Prostate gland (tissue), 2 donors: ENCODE results near the gene ROBO1. TPM values are rescaled to one million over a fixed set of nuclear protein-coding genes. Genes with fewer than 3 reads are reported as not detected.

Source experiments
- DNase-seq: peaks from one replicate; pipeline ENCODE4 v3.0.0-alpha.2; 2019; ENCODE audit warnings: low spot score
- H3K27ac ChIP-seq, 2 donors: fragments of 200-600 bp; sonication (generic); 2 replicates each; pipeline ENCODE4 v1.5.1; 2017 to 2019
- H3K27me3 ChIP-seq: fragments of 200-600 bp; sonication (generic); replicated peaks from 2 replicates; pipeline ENCODE4 v1.5.1; 2019; ENCODE audit not compliant: insufficient read depth
- H3K36me3 ChIP-seq, 2 donors: fragments of 200-600 bp; sonication (generic); 1 replicate in 1 of 2; 2 replicates in 1 of 2; pipeline versions ENCODE4 v1.5.1 to v1.8.1; 2017 to 2019
- H3K4me1 ChIP-seq: fragments of 200-600 bp; sonication (generic); replicated peaks from 2 replicates; pipeline ENCODE4 v1.5.1; 2019
- H3K4me3 ChIP-seq, 2 donors: fragments of 200-600 bp; sonication (generic); 2 replicates each; pipeline ENCODE4 v1.5.1; 2017 to 2019
- H3K9me3 ChIP-seq: fragments of 200-600 bp; sonication (generic); 2 replicates; pipeline ENCODE4 v1.5.1; 2017
- POLR2A ChIP-seq: fragments of 450-650 bp; IDR thresholded peaks from one replicate; pipeline ENCODE4 v1.6.1; 2016; ENCODE audit warnings: antibody characterized with exemption, mild to moderate bottlenecking
- POLR2AphosphoS5 ChIP-seq: sonication (generic); formaldehyde crosslinking; IDR thresholded peaks from one replicate; pipeline ENCODE4 v1.6.1; 2017; ENCODE audit warnings: antibody characterized with exemption
- WGBS: methylation state at CpG from one replicate; pipeline ENCODE4 v1.1.5; 2018; 5-methylcytosine and 5-hydroxymethylcytosine counted together
- intact Hi-C: fragments of 100-400 bp; cut with DNase I; formaldehyde crosslinking; loops from one replicate; pipeline ENCODE4 v1.14.2; 2022
- microRNA-seq: library from miRNA; unstranded; fragments of <30 nt; microRNA quantifications from one replicate; pipeline ENCODE4, GENCODE V29; 2016
- small RNA-seq, 2 donors: library from RNA; depleted of rRNA; stranded (forward); fragments of <200 nt; gene quantifications; one replicate each; pipeline ENCODE3, GENCODE V24; 2016
- total RNA-seq, 2 donors: library from RNA; depleted of rRNA; stranded (reverse); fragments of >200 nt; gene quantifications; one replicate each; pipeline ENCODE4 v1.1.0, GENCODE V29; 2016
- TF ChIP-seq, protein P1 (sequence below), 4 experiments: fragments of 200-600 bp in 2 of 4; fragments of 450-650 bp in 2 of 4; sonication (generic) in 2 of 4; IDR thresholded peaks; 1 replicate in 3 of 4; 2 replicates in 1 of 4; pipeline ENCODE4 v1.5.1; 2016 to 2019; ENCODE audit warnings: antibody characterized with exemption in 4 of 4, mild to moderate bottlenecking in 2 of 4, moderate library complexity in 2 of 4

Gene ROBO1
- total RNA-seq, 2 donors from 2014 or later: 37.6 to 50.8 TPM

DNA sequence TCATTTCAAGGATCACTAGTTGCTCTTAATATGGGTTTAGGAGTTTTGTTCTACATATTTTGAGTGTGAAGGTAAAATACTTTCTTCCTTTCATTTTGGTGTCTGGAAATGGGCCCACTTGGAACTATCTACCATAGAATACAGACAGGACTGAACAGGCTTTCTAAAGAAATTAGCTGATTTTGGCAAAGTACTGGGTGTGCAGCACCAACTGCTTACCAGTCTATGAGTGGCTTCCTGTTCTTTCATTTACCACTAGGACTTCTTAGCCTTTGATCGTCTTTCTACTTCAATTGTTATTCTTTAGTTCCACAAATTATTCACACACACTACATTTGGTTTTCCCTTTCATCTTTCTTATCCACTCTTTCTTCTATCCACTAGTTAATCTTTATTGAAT lies 1196.3 kb downstream of the ROBO1 start:
- H3K27me3 ChIP-seq: no peaks in the 10 kb centered on the region
- no peaks in the 10 kb centered on the region for H3K4me1 ChIP-seq
- no peak overlapping the region for H3K27ac ChIP-seq
- no peak for TF ChIP-seq POLR2AphosphoS5
- TF ChIP-seq, protein P1, sequence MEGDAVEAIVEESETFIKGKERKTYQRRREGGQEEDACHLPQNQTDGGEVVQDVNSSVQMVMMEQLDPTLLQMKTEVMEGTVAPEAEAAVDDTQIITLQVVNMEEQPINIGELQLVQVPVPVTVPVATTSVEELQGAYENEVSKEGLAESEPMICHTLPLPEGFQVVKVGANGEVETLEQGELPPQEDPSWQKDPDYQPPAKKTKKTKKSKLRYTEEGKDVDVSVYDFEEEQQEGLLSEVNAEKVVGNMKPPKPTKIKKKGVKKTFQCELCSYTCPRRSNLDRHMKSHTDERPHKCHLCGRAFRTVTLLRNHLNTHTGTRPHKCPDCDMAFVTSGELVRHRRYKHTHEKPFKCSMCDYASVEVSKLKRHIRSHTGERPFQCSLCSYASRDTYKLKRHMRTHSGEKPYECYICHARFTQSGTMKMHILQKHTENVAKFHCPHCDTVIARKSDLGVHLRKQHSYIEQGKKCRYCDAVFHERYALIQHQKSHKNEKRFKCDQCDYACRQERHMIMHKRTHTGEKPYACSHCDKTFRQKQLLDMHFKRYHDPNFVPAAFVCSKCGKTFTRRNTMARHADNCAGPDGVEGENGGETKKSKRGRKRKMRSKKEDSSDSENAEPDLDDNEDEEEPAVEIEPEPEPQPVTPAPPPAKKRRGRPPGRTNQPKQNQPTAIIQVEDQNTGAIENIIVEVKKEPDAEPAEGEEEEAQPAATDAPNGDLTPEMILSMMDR (IDR thresholded peaks at IDR 0.05): peak in 1 of 4 experiments; percentile 7
- no peaks in the 10 kb centered on the region for H3K36me3 ChIP-seq
- no peak overlapping the region for H3K4me3 ChIP-seq
- H3K9me3 ChIP-seq: no peaks in the 10 kb centered on the region
- intact Hi-C loops: no loop called here
- DNase-seq: no peak
- 48% methylated on average over 1 of the region's 1 CpG for WGBS

DNA sequence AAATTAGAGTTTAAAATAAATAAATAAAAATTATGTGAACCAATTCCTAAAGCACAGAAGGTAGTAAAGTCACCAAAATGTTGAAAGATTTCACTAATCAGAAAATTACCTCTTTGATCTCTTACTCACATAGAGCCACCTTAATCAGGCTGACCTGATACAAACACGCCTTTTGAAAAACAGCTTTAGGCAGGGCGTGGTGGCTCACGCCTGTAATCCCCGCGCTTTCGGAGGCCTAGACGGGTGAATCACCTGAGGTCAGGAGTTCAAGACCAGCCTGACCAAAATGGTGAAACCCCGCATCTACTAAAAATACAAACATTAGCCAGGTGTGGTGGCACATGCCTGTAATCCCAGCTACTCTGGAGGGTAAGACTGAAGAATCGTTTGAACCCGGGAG lies 1197.3 kb downstream of the ROBO1 start:
- 97% methylated on average over 10 of the region's 10 CpGs for WGBS
- H3K4me1 ChIP-seq: no peaks in the 10 kb centered on the region
- no peaks in the 10 kb centered on the region for H3K27me3 ChIP-seq
- no peaks in the 10 kb centered on the region for H3K36me3 ChIP-seq
- no peak overlapping the region for H3K4me3 ChIP-seq
- no peak overlapping the region for H3K27ac ChIP-seq
- intact Hi-C loops: no loop called here
- TF ChIP-seq, protein P1 (IDR thresholded peaks at IDR 0.05): no peak
- TF ChIP-seq POLR2A (no peak), POLR2AphosphoS5 (no peak)
- no peak for DNase-seq
- no peaks in the 10 kb centered on the region for H3K9me3 ChIP-seq

DNA sequence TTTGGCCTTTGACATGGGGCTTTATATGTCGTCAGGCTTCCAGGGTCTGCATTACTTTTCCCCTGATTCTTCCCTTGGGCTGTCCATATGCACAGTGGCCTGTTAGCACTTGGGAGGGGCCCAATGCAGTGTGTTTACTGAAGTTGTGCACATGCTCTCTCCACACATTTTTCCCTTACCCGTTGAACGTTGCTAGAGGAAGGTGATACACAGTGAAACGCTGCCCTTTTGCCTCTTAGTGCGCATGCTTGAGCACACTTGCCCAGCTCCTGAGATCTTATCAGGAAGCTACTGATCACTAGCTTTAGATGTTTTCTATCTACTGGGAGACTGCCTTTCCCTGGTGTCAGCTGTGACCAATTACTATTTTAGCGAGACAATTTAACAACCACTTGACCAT lies 1198.0 kb downstream of the ROBO1 start:
- no peaks in the 10 kb centered on the region for H3K4me1 ChIP-seq
- WGBS: 33% methylated on average over 6 of the region's 6 CpGs
- intact Hi-C loops: no loop called here
- no peaks in the 10 kb centered on the region for H3K27me3 ChIP-seq
- no peaks in the 10 kb centered on the region for H3K9me3 ChIP-seq
- H3K27ac ChIP-seq: no peak overlapping the region
- no peak overlapping the region for H3K4me3 ChIP-seq
- DNase-seq: no peak
- TF ChIP-seq, protein P1 (IDR thresholded peaks at IDR 0.05): no peak
- TF ChIP-seq POLR2A (no peak), POLR2AphosphoS5 (no peak)
- H3K36me3 ChIP-seq: no peaks in the 10 kb centered on the region

- Histone ChIP-seq H3K27me3 (no peaks in the 10 kb centered on the region), H3K27ac (no peak overlapping the region), H3K4me3 (no peak overlapping the region), H3K36me3 (no peaks in the 10 kb centered on the region), H3K9me3 (no peaks in the 10 kb centered on the region), H3K4me1 (no peaks in the 10 kb centered on the region)
- TF ChIP-seq POLR2A: no peak
- TF ChIP-seq POLR2AphosphoS5: no peak
- TF ChIP-seq, protein P1 (IDR thresholded peaks at IDR 0.05): no peak
- WGBS: 94% methylated on average over 1 of the region's 1 CpG
- no peak for DNase-seq
- intact Hi-C loops: no loop called here
Observed at GRCh38 chr3:78565712-78566111, 1202.1 kb downstream of the ROBO1 start.

GRCh38 chr3:78562328-78562727 lies 1205.5 kb downstream of the ROBO1 start:
- no peak for DNase-seq
- intact Hi-C loops: no loop called here
- Histone ChIP-seq H3K4me3 (no peak overlapping the region), H3K27me3 (no peaks in the 10 kb centered on the region), H3K27ac (no peak overlapping the region), H3K36me3 (no peaks in the 10 kb centered on the region), H3K4me1 (no peaks in the 10 kb centered on the region), H3K9me3 (no peaks in the 10 kb centered on the region)
- 81% methylated on average over 1 of the region's 1 CpG for WGBS
- no peak for TF ChIP-seq POLR2AphosphoS5
- TF ChIP-seq POLR2A: no peak
- TF ChIP-seq, protein P1 (IDR thresholded peaks at IDR 0.05): no peak

Small RNA genes lying within 50 kb of the gene (microRNA-seq; reads per million reads assigned to microRNA genes)
- gene MIR3923: not detected

Small RNA genes lying within 50 kb of the gene (small RNA-seq; reads per million reads assigned to genes)
- 0 reads per million in 2 donors for gene MIR3923
- gene RN7SL751P: 0 reads per million in 2 donors
